Esophagus squamous epithelium (tissue), 4 donors: ENCODE data around the gene KRTAP12-1.

Source experiments
- POLR2A ChIP-seq, 4 donors: fragments of 450-650 bp; IDR thresholded peaks; one replicate each; pipeline ENCODE4 v1.6.1; 2017; ENCODE audit warnings: antibody characterized with exemption in 4 of 4, mild to moderate bottlenecking in 4 of 4, moderate library complexity in 3 of 4
- TF ChIP-seq, protein P1 (sequence below), 6 experiments: fragments of 450-650 bp in 4 of 6; fragments of 200-600 bp in 2 of 6; sonication (generic) in 2 of 6; IDR thresholded peaks; one replicate each; pipeline ENCODE4 v1.5.1; 2016 to 2019; ENCODE audit warnings: antibody characterized with exemption in 6 of 6, mild to moderate bottlenecking in 4 of 6, moderate library complexity in 4 of 6

DNA sequence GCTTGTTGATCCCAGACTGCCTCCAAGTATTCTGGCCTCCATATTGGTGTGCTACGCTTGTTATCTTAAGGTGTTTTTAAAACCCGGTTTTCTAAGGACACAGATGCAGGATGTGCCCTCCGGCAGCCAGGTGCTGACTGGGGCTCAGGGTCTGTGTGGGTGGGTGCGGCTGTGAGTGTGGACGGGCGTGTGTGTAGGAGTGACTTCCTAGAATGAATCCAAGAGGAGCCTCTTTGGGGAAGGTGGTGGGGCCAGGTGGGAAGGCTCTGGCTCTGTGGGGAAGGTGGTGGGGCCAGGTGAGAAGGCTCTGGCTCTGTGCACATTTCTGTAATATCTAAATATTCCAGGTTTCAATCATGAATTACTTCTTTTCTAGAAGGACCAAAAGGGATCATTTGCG lies 42.2 kb upstream of the KRTAP12-1 start:
- TF ChIP-seq, protein P1, sequence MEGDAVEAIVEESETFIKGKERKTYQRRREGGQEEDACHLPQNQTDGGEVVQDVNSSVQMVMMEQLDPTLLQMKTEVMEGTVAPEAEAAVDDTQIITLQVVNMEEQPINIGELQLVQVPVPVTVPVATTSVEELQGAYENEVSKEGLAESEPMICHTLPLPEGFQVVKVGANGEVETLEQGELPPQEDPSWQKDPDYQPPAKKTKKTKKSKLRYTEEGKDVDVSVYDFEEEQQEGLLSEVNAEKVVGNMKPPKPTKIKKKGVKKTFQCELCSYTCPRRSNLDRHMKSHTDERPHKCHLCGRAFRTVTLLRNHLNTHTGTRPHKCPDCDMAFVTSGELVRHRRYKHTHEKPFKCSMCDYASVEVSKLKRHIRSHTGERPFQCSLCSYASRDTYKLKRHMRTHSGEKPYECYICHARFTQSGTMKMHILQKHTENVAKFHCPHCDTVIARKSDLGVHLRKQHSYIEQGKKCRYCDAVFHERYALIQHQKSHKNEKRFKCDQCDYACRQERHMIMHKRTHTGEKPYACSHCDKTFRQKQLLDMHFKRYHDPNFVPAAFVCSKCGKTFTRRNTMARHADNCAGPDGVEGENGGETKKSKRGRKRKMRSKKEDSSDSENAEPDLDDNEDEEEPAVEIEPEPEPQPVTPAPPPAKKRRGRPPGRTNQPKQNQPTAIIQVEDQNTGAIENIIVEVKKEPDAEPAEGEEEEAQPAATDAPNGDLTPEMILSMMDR (IDR thresholded peaks at IDR 0.05), result no peak
- TF ChIP-seq POLR2A (IDR thresholded peaks at IDR 0.05), result no peak
